Panc1 (cell line): ENCODE measurements around the gene ITGAD.

ENCODE experiments used
- CTCF ChIP-seq: fragments of 450-650 bp; IDR thresholded peaks from 2 replicates; pipeline ENCODE4 v1.5.1; 2017; ENCODE audit warnings: mild to moderate bottlenecking
- POLR2AphosphoS5 ChIP-seq: IDR thresholded peaks from 2 replicates; pipeline ENCODE4 v1.6.1; 2012; ENCODE audit warnings: mild to moderate bottlenecking, low read depth, low read length, moderate library complexity
- SIN3A ChIP-seq: IDR thresholded peaks from 2 replicates; pipeline ENCODE4 v1.6.1; 2012; ENCODE audit warnings: low read depth, mild to moderate bottlenecking, low read length, moderate library complexity, borderline replicate concordance; ENCODE audit not compliant: insufficient read depth

GRCh38 chr16:31395647-31396046, 2.5 kb downstream of the ITGAD start:
- TF ChIP-seq CTCF (no peak), POLR2AphosphoS5 (no peak), SIN3A (no peak)
